Measurements from ENCODE around the gene GAK.
"Not testable (repeated sequence)": the region's sequence is repeated elsewhere in the genome, so short reads cannot be mapped to it uniquely, and the experiment has no call there.

Gene GAK

GRCh38 chr4:818106-818921 is 113.8 kb downstream of the GAK start:
- no peak overlapping the region for H3K4me3 ChIP-seq (ENCODE audit: control insufficient read depth, low read depth, low read length)
- TF ChIP-seq CTCF (IDR thresholded peaks at IDR 0.05; ENCODE audit: control insufficient read depth, insufficient read depth, low read depth, low read length, missing control alignments), result no peak
- DNase-seq (ENCODE audit: low read depth), result no peak

- DNase-seq (ENCODE audit: low read depth), result no peak
- H3K4me3 ChIP-seq (ENCODE audit: control insufficient read depth, low read depth, low read length), result no peak overlapping the region
- no peak for TF ChIP-seq CTCF (IDR thresholded peaks at IDR 0.05; ENCODE audit: control insufficient read depth, insufficient read depth, low read depth, low read length, missing control alignments)
These were observed 116.5 kb downstream of the GAK start for GRCh38 chr4:815464-816146.

- DNase-seq (ENCODE audit: low read depth), result no peak
- H3K4me3 ChIP-seq (ENCODE audit: control insufficient read depth, low read depth, low read length), result no peak overlapping the region
- no peak for TF ChIP-seq CTCF (IDR thresholded peaks at IDR 0.05; ENCODE audit: control insufficient read depth, insufficient read depth, low read depth, low read length, missing control alignments)
These were observed 117.7 kb downstream of the GAK start for GRCh38 chr4:814312-814850.

- DNase-seq (ENCODE audit: low read depth), result no peak
- no peak for TF ChIP-seq CTCF (IDR thresholded peaks at IDR 0.05; ENCODE audit: control insufficient read depth, insufficient read depth, low read depth, low read length, missing control alignments)
- no peak overlapping the region for H3K4me3 ChIP-seq (ENCODE audit: control insufficient read depth, low read depth, low read length)
These were observed 118.2 kb downstream of the GAK start for GRCh38 chr4:813900-814299.

- no peak for DNase-seq (ENCODE audit: low read depth)
- no peak overlapping the region for H3K4me3 ChIP-seq (ENCODE audit: control insufficient read depth, low read depth, low read length)
- TF ChIP-seq CTCF (IDR thresholded peaks at IDR 0.05; ENCODE audit: control insufficient read depth, insufficient read depth, low read depth, low read length, missing control alignments), result no peak
These were observed 123.1 kb downstream of the GAK start for GRCh38 chr4:808860-809570.

- TF ChIP-seq CTCF (IDR thresholded peaks at IDR 0.05; ENCODE audit: control insufficient read depth, insufficient read depth, low read depth, low read length, missing control alignments), result no peak
- no peak for DNase-seq (ENCODE audit: low read depth)
- no peak overlapping the region for H3K4me3 ChIP-seq (ENCODE audit: control insufficient read depth, low read depth, low read length)
These were observed 124.3 kb downstream of the GAK start for GRCh38 chr4:807792-808191.

GRCh38 chr4:806979-807378 is 125.1 kb downstream of the GAK start:
- DNase-seq (ENCODE audit: low read depth), result not testable (repeated sequence)

More at GRCh38 chr4:806979-807378, 125.1 kb downstream of the GAK start:
- H3K4me3 ChIP-seq (ENCODE audit: control insufficient read depth, low read depth, low read length), result not testable (repeated sequence)

Data from AG09309 (cell line).